Endothelial cell of umbilical vein (primary cell): ENCODE results near the gene SPACA7. TPM values are rescaled to one million over a fixed set of nuclear protein-coding genes. Genes with fewer than 3 reads are reported as not detected.

ENCODE experiments used
- BruUV-seq: library from RNA; stranded (reverse); fragments of 400-500 nt; replicated peaks from 2 replicates; lab custom pipeline; 2021; lab: Mats Ljungman, UMichigan
- CTCF ChIA-PET: fragments of 300-600, 350-600 bp; sonication (Branson Sonifier 250); formaldehyde crosslinking; loops from one replicate; lab custom pipeline; 2021; ENCODE audit warnings: antibody characterized with exemption, inconsistent platforms; lab: Charles Lee
- POLR2A ChIA-PET: fragments of 300-600, 350-600 bp; sonication (Branson Sonifier 250); formaldehyde crosslinking; loops from one replicate; lab custom pipeline; 2021; ENCODE audit warnings: antibody characterized with exemption, inconsistent platforms; lab: Charles Lee
- DNase-seq: peaks from one replicate; pipeline ENCODE4 v3.0.0-alpha.2; 2011; ENCODE audit warnings: low read depth, low spot score
- FAIRE-seq: peaks from 2 replicates; lab custom pipeline; 2011; peaks lifted over from hg19 to GRCh38; lab: Jason Lieb, UNC
- H2AFZ ChIP-seq: 2 replicates; pipeline ENCODE4 v1.6.0; 2012; ENCODE audit warnings: low read depth, low read length, control low read depth, inconsistent platforms
- H3K27ac ChIP-seq: 2 replicates; pipeline ENCODE4 v1.5.1; 2011; ENCODE audit warnings: low read depth, mild to moderate bottlenecking, control low read depth, low read length, moderate library complexity; ENCODE audit not compliant: insufficient read depth
- H3K27me3 ChIP-seq, 2 experiments: 2 replicates each; pipeline versions ENCODE4 v1.6.0 to v1.6.1; 2011; ENCODE audit warnings: low read length in 2 of 2, mixed read lengths in 1 of 2; ENCODE audit not compliant: control insufficient read depth in 2 of 2, insufficient read depth in 2 of 2
- H3K36me3 ChIP-seq, 2 experiments: 2 replicates in 1 of 2; 3 replicates in 1 of 2; pipeline ENCODE4 v1.5.1; 2011; ENCODE audit warnings: low read length in 2 of 2, mild to moderate bottlenecking in 1 of 2, moderate library complexity in 1 of 2; ENCODE audit not compliant: control insufficient read depth in 2 of 2, insufficient read depth in 2 of 2; ENCODE audit errors: extremely low read depth in 1 of 2
- H3K4me1 ChIP-seq: 3 replicates; pipeline ENCODE4 v1.5.1; 2011; ENCODE audit warnings: mild to moderate bottlenecking, low read length; ENCODE audit not compliant: control insufficient read depth, insufficient read depth; ENCODE audit errors: extremely low read depth
- H3K4me2 ChIP-seq: 2 replicates; pipeline ENCODE4 v1.6.1; 2011; ENCODE audit warnings: low read length, control low read depth, mixed read lengths; ENCODE audit not compliant: insufficient read depth
- H3K4me3 ChIP-seq, 3 experiments: fragments of 200-600 bp in 1 of 3; sonication (generic), shearing (Covaris generic) in 1 of 3; replicated peaks in 1 of 3; 2 replicates each; pipeline ENCODE4 v1.5.1; 2011 to 2016; ENCODE audit warnings: control low read depth in 3 of 3, low read length in 3 of 3, mild to moderate bottlenecking in 2 of 3, inconsistent platforms in 1 of 3, low read depth in 1 of 3, moderate library complexity in 1 of 3; ENCODE audit not compliant: insufficient read depth in 1 of 3
- H3K79me2 ChIP-seq: 2 replicates; pipeline ENCODE4 v1.6.0; 2012; ENCODE audit warnings: low read length, inconsistent platforms; ENCODE audit not compliant: control insufficient read depth, insufficient read depth
- H3K9ac ChIP-seq: replicated peaks from 2 replicates; pipeline ENCODE3; 2011; ENCODE audit warnings: low read length, control low read depth; ENCODE audit not compliant: insufficient read depth; ENCODE audit errors: extremely low read depth
- H3K9me1 ChIP-seq: replicated peaks from 3 replicates; pipeline ENCODE4 v1.6.0; 2011; ENCODE audit warnings: mild to moderate bottlenecking, low read length; ENCODE audit not compliant: control insufficient read depth, insufficient read depth; ENCODE audit errors: extremely low read depth
- H3K9me3 ChIP-seq: replicated peaks from 2 replicates; pipeline ENCODE4 v1.5.1; 2012; ENCODE audit warnings: low read length, inconsistent platforms; ENCODE audit not compliant: control insufficient read depth, insufficient read depth
- H4K20me1 ChIP-seq: replicated peaks from 2 replicates; pipeline ENCODE3; 2011; ENCODE audit warnings: mild to moderate bottlenecking, low read length; ENCODE audit not compliant: control insufficient read depth, insufficient read depth; ENCODE audit errors: extremely low read depth
- CTCF ChIP-seq, 2 donors: IDR thresholded peaks; 1 replicate in 1 of 2; 2 replicates in 1 of 2; pipeline ENCODE4 v1.5.1; 2011; ENCODE audit warnings: low read length in 2 of 2, mild to moderate bottlenecking in 2 of 2, moderate library complexity in 2 of 2, control low read depth in 1 of 2, inconsistent platforms in 1 of 2, low read depth in 1 of 2; ENCODE audit not compliant: insufficient read depth in 1 of 2; ENCODE audit errors: extremely low read depth in 1 of 2
- EZH2 ChIP-seq: IDR thresholded peaks from 2 replicates; pipeline ENCODE4 v1.6.1; 2012; ENCODE audit warnings: borderline replicate concordance, low read depth, mild to moderate bottlenecking, moderate library complexity, low read length, inconsistent platforms; ENCODE audit not compliant: severe bottlenecking
- FOS ChIP-seq: IDR thresholded peaks from 2 replicates; pipeline ENCODE4 v1.6.1; 2011; ENCODE audit warnings: mild to moderate bottlenecking, low read length, moderate library complexity, borderline replicate concordance; ENCODE audit not compliant: insufficient read depth
- GATA2 ChIP-seq: IDR thresholded peaks from 2 replicates; pipeline ENCODE4 v1.7.0; 2011; ENCODE audit warnings: low read depth, mild to moderate bottlenecking, moderate library complexity, mixed read lengths, low read length; ENCODE audit not compliant: insufficient read length, insufficient read depth
- JUN ChIP-seq: IDR thresholded peaks from 2 replicates; pipeline ENCODE4 v1.6.1; 2011; ENCODE audit warnings: borderline replicate concordance, low read depth; ENCODE audit not compliant: insufficient read length, insufficient read depth
- MAX ChIP-seq: IDR thresholded peaks from 2 replicates; pipeline ENCODE4 v1.6.1; 2011; ENCODE audit not compliant: insufficient read depth, insufficient read length
- MYC ChIP-seq: IDR thresholded peaks from one replicate; pipeline ENCODE4 v1.6.1; 2011; ENCODE audit warnings: mild to moderate bottlenecking, low read depth, low read length
- POLR2A ChIP-seq: IDR thresholded peaks from 2 replicates; pipeline ENCODE4 v1.6.1; 2012; ENCODE audit warnings: low read depth, mild to moderate bottlenecking, control low read depth, low read length
- POLR2AphosphoS5 ChIP-seq: IDR thresholded peaks from 2 replicates; pipeline ENCODE4 v1.6.1; 2012; ENCODE audit warnings: low read depth, mild to moderate bottlenecking, control low read depth, low read length, moderate library complexity; ENCODE audit not compliant: insufficient read depth
- dilution Hi-C: fragments of 300-500 bp; cut with MboI; formaldehyde crosslinking; loops from one replicate; pipeline ENCODE4 v1.15.0; 2019; ENCODE audit warnings: low sequenced_read_pairs; ENCODE audit not compliant: extremely low pct_ligation_motif_present
- intact Hi-C: fragments of 100-400 bp; cut with micrococcal nuclease; formaldehyde crosslinking; loops from one replicate; pipeline ENCODE4 v1.10.0; 2022
- polyA plus RNA-seq, 4 experiments: library from polyadenylated mRNA; depleted of rRNA in 3 of 4; stranded (reverse) in 3 of 4; unstranded in 1 of 4; fragments of >200 nt; gene quantifications; 2 replicates each; pipeline versions ENCODE4 v1.2.1 to v1.2.3, GENCODE V29; 2011 to 2012; ENCODE audit warnings: missing spikeins in 1 of 4
- total RNA-seq: library from RNA; stranded (reverse); gene quantifications from 2 replicates; pipeline ENCODE4 v1.2.3, GENCODE V29; 2021

Gene SPACA7
- total and polyA plus RNA-seq, 2 donors (not counting 3 experiments of a cell fraction or from before 2014, with no cell fraction given) = not detected

GRCh38 chr13:112335135-112335534 lies 41.0 kb upstream of the SPACA7 start:
- no peak overlapping the region for H3K9ac ChIP-seq
- no TSS peak for BruUV-seq
- no peak overlapping the region for H3K4me2 ChIP-seq
- DNase-seq (no peak), FAIRE-seq (no peak)
- intact Hi-C loops (no loop called here), dilution Hi-C loops (no loop called here)
- ChIA-PET POLR2A (no interaction called here), CTCF (no interaction called here)
- H3K9me3 ChIP-seq = no peaks in the 10 kb centered on the region
- no peak overlapping the region for H3K4me3 ChIP-seq
- H3K27me3 ChIP-seq = peaks cover 0 to 4% of the 10 kb centered on the region in 2 experiments
- H2AFZ ChIP-seq = no peak overlapping the region
- TF ChIP-seq POLR2AphosphoS5 (no peak), MYC (no peak), POLR2A (no peak), FOS (no peak), CTCF (IDR thresholded peaks at IDR 0.05; ENCODE audit: extremely low read depth in 1 of 2, insufficient read depth in 1 of 2, low read depth in 1 of 2, low read length in 2 of 2) (no peak), JUN (no peak), MAX (no peak), EZH2 (no peak), GATA2 (no peak)
- no peak overlapping the region for H3K27ac ChIP-seq
- no peaks in the 10 kb centered on the region for H3K79me2 ChIP-seq
- no peaks in the 10 kb centered on the region for H3K4me1 ChIP-seq
- H3K9me1 ChIP-seq = no peaks in the 10 kb centered on the region
- H3K36me3 ChIP-seq = no peaks in the 10 kb centered on the region
- H4K20me1 ChIP-seq = no peaks in the 10 kb centered on the region
